ENCODE data around the gene C1RL.

The C1RL gene

DNA sequence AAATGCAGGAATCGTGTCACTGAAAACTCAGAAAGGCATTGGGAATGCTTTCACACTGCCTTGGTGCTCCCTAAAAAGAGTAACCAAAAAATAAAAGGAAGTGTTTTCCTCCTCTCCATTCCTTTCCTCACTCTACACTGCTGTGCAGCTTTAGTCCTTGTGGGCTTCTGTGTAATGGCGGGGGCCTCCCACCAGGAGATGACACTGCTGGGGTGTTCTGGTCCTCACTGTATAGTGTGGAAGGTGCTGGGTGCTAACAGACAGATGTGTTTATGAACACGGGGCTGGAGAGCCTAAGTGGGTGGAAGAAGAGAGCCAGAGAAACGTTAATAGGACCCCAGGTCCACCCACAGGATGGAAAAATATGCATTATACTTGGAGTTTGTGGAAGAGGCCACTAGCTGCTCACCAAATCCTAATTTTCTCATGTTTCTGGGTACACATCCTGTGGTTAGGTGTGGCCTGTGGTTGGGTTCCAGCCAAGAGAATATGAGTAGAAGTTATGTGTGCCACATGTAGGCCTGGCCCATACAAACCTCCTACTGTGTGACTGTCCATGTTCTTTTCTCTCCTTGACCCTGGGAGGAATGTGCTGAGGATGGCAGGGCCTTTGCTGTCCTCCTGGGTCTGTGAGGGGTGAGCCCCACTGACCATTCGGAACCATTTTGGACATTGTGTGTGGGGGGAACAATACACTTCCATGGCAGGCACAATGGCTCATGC lies 62.5 kb downstream of the C1RL start:
- intact Hi-C loops (cut with DNase I) = no loop called here
- no peak for DNase-seq

DNA sequence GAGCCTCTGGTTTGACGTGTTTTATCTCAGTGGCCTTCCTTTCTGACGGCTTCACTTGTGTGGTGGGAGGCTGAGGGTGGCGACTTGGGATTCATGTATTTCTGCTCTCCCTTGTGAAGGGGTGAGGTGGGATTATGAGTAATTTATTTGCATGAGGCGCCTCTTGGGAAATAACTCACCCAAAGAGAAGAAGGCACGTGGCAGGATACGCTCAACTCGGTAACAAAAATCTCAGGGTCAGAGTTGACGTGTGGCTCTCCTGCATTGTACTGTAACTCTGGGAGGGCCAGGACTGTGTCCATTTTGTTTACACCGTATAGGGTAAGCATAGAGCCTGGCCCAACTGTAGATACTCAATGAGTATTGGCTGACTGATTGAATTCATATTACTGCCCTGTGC lies 63.1 kb downstream of the C1RL start:
- intact Hi-C loops (cut with DNase I) = no loop called here
- DNase-seq = no peak

Measured in posterior cingulate gyrus (tissue), 11 donors.